NCI-H2227 (cell line): Measurements from ENCODE around the gene EBF4.

Experiments used
- DNase-seq: peaks from one replicate; lab custom pipeline; 2025; ENCODE audit not compliant: unreplicated experiment; lab: John Stamatoyannopoulos, UW

Gene EBF4

DNA sequence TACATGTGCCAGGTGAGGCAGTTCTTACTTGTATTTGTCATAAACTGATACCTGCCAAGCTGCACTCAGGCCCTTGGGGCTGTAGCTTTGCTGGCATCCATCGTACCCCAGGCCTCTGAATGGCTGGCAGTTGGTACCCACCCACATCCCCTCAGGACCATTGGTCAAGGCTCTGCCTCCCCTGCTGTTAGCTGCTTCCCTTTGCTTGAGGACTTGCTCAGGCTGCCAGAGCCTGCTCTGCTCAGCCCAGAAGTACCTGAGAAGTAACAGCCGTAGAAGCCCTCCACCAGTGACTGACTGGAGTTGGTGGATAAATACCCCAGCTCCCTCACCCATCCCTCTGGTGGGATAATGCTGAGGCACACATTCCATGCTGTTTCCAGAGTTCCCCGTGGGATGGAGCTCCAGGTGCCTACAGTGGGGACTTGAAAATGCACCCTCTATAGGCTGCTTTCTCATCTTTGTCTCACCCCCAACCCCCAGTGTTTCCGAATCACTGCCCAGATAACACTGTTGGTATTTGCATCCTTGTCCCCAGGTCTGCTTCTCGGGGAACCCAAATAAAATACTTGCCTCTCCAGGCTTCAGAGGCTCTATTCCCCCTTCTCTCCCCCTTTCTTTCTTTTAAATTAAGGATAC is 7.3 kb downstream of the EBF4 start:
- DNase-seq, result no peak

DNA sequence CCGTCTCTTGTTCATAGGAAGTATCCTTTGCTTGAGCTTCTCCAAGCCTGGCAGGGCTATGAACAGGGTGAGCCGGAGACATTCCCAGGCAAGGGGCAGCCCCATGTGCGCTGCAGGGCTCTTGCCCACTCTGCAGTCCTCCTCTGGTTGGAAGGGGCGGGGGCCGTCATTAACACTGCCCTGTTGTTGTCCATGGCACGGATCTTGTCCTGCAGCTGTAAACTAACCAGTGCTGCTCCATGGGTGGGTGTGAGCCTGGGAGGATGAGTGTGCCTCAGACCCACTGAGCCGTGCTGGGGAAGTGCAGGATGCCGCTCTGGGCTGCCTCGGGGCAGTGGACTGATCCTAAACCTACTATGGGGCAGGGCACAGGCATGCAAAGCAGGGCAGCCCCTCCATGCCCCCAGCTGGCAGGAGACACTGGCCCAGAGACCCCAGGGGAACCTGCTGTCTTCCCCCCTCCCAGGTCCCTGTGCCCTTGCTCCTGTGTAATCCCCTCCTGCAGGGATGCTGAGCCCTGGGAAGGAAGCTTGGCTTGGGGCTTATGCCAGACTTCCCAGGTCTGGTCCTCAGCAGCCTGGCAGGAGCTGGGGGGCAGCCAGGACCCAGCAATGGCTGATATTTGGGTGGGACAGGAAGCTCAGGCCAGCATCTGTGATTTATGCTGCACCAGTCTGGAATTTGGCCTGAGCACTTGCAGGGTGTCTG is 8.5 kb downstream of the EBF4 start:
- no peak for DNase-seq

DNA sequence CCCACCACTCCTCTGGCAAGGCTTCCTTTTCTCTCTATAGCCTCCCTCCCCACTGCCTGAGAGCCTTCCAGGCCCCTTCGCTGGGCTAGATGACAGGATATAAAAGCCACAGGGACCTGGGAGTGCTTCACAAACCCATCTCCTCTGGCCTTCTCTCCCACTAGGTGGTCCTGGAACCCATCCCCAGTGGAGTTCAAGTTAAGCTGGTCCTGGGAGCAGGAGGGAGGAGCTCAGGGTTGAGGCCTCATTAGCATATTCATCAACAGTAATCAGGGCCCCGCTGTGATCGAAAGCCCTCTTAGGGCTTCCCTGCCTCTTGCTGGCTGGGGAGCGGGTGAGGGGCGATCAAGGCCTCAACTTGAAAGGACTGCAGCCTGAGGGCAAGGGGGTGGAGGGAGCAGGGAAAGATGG is 9.1 kb downstream of the EBF4 start:
- no peak for DNase-seq

DNA sequence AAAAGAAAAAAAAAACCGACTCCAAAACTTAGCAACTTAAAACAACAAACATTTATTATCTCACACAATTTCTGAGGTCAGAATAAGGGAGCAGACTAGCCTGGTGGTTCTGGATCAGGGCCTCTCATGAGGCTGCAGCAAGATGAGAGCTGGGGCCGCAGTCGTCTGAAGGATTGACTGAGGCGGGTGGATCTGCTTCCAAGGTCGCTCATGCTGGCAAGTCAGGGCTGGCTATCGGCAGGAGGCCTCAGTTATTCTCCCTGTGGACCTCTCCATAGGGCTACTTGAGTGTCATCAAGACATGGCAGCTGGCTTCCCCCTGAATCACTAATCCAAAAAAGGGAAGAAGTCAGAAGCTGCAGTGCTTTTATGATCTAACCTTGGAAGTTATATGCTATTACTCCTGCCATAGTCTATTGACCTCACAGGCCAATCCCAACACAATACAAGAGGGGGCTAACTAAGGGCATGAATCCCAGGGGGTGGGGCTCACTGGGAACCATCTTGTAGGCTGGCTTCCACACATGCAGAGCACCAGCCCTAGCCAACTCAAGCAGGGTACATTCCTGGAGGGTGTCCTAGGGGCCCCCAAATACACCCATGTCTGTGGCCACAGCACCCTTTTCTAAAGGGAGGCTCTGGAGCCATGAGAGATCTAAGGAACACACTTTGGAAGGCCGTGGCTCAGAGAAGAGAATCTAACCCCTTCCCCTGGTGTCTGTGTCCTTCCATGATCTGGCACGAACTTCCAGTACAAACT is 11.3 kb downstream of the EBF4 start:
- DNase-seq, result no peak

DNA sequence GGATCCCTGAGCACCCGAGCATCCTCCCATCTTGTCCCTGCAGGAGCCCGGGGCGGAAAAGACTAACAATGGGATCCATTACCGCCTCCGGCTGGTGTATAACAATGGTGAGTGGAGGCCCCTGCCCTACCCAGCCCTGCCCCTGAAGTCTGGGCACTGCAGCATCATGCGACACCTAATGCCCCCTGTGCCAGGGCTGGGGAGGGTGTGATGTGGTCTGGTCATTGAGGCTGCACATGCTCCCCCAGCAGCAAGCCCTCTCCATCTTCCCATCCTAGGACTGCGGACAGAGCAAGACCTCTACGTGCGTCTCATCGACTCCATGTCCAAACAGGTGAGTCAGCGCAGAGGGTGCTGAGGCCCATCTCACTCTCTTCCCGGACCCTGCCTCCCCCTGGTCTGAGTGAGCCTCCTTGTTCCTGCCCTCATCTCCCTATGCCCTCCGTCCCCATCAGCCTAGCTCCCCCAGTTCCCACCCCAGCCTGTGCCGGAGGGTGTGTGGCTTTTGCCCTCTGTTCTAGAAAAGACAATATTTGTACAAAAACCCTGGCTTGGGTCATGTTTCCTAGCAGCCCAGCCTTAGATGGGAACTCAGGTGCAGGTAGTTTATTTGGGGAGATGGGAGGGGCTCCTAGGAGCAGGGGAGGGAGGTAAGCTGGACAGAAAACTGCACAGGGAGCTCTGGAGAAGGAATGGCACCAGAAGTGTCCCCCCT is 13.5 kb downstream of the EBF4 start:
- DNase-seq, result no peak

DNA sequence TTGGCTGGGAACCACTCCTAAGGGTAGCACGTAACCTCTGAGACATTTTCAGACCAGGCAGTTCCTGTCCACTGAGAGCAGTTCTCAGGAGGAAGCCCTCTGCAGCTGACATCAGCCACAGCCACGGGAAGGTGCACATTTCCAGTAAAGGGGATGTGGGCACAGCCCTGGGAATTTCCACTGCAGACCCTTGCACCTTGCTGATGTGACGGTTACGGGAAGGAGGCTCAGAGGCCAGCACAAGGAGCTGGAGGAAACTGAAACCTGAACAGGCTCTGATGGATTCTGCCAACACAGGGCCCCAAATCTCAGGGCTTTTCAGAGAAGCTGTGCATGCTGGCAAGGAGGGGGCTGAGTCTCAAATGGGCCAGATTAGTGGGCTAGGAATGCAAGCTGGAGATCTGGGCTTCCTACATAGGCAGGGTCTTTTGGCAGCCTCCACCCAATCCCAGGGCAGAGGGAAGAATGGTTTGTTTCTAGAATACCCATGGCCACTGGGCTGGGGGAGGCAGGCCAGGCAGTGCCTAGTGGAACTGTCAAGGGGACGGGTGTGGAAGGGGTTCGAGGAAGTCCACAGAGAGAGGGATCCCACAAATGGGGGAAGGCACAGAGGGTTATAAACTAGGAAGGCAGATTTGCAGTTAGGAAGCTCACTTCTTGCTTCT is 14.2 kb downstream of the EBF4 start:
- DNase-seq, result no peak

DNA sequence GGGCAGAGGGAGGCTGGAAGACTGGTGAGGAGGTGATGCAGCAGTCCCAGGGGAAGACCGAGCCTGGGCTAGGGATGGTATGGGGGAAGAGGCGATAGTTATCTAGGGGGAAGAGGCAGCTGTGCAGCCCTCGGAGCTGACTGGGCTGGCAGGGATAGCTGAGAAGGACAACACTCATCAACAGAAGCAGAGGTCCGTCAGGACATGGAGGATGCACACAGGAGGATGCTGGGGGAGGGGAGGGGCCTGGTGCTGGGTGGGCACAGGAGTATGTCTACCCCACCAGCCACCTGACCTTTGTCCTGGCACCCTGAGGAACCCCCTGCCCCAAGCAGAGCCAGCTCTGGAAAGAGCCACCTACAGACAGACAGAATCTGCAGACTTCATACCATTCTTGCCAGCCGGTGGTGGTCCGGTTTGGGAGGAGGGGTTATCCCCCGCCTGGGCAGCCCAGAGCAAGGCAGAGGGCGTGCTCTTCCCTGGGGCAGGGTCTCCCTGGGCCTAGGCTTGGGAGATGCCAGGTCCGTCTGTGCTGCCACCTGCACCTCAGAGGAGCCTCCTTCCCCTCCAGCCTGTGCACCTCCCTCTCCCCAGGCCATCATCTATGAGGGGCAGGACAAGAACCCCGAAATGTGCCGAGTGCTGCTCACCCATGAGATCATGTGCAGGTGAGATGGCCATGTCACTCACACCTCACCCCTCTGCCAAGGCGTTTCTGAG is 14.9 kb downstream of the EBF4 start:
- no peak for DNase-seq

DNA sequence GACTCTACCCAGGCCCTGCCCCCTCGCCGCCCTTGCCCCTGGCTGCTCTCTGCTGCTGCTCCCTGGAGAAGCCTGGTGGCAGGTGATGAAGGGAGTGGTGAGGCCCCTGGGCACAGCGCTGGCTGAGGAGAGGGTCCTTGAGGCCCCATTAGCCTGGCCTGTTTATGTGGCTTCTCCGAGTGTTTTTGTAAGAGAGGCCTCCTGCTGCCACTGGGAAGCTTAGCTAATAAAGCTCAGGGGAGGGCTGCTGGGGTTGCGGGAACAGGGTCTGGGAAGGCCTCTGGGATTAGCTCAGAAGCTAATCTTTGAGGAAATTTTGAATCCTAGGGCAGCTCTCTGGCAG is 15.5 kb downstream of the EBF4 start:
- peak; percentile 40 for DNase-seq

DNA sequence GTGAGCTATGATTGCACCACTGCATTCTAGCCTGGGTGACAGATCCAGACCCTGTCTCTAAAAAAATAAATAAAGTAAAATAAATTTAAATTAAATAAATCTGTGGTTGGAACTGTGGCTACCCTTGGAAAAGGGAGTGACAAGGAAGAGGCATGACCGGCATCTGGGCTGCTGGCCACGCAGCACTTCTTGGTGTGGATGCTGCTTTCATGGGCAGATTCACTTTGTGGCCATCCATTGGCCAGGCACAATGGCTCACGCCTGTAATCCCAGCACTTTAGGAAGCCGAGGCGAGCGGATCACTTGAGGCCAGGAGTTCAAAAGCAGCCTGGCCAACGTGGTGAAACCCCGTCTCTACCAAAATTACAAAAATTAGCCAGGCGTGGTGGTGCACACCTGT is 16.1 kb downstream of the EBF4 start:
- DNase-seq, result no peak

DNA sequence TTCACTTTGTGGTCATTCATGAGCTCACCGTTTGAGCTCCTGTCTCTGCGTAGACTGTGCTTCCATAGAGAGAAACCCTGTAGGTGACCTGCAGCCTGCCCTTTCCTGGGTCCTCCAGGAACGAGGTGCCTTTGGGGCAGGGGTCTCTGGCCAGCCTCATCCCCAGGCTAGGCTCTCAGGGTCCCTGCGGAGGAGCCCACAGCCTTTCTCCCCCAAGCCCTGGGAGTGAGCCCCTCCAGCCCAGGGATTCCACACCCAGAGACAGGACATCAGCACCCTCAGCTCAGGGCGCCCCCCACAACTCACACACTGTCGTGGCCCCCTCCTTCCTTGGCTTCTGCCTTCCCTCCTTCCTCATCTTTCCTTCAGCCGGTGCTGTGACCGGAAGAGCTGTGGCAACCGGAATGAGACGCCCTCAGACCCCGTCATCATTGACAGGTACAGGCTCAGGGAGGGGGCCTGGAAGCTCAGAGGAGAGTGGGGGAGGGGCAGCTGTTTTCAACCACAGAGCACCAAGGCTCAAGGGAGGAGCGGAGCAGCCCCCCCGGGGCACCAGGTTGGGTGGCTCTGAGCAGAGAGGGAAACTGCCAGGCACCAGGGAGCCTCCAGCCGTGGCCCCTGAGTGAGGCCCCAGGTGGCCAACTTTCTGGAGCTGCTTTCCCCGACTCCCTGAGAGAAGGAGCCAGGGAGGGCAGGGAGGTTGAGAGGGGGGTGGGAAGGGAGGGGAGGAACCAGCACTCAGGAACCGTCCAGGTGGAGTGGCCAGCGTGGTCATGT is 16.8 kb downstream of the EBF4 start:
- no peak for DNase-seq

DNA sequence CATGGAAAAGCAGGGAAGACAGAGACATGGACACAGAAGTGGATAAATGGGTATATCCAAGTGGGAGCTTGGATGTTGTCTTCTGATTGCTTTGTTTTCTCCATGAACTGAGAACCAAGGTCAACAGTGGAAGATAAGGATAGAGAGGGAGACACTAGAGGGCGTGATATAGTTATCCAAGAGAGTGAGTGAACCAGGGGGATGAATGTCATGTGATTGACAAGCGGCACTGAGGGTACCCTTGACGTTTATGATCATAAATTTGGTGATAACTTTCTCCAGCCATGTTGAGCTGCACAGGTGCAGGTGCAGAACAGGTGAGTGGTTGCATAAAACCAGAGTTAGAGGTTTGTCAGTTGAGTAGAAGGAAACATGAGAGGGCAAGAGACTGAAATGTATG is 20.7 kb downstream of the EBF4 start:
- DNase-seq, result no peak

DNA sequence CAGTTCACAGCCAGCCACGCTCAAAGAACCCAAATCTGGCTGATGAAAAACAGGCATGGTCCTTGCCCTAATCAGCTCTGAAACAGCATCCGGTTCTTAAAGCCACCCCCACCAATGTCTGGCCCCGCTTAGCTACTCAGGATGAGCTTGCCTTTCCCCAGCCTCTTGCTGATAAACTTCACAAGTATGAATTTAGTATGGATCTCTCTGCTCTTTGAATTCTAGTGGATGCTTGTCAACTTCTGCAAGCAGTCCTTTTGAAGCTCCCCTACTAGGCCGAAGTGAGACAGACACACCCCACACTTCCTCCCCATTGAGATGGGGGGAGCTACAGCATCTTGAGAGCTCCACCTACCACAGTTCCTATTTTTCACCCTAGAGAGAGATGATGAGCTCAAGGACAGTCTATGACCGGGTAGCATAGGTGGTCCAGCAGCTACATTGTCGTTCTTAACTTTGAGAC is 36.7 kb downstream of the EBF4 start:
- no peak for DNase-seq

DNA sequence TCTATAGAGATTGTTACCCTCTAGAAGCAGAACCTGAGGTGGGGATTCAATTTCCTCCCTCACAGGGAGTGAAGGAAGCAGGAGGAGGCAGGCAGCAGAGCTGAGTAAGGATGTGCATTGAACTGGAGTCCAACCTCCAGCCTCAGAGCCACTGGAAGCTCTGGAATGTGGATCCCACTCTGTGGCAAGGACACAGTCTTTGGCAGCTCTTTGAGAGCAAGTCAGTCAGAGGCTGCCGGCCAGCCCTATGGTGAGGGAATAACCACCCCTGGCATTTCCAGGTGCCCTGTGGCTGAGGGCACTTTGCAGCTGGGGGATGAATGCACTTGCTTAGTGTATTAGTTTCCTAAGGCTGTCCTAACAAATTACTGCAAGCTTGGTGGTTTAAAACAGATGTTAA is 37.2 kb downstream of the EBF4 start:
- no peak for DNase-seq

DNA sequence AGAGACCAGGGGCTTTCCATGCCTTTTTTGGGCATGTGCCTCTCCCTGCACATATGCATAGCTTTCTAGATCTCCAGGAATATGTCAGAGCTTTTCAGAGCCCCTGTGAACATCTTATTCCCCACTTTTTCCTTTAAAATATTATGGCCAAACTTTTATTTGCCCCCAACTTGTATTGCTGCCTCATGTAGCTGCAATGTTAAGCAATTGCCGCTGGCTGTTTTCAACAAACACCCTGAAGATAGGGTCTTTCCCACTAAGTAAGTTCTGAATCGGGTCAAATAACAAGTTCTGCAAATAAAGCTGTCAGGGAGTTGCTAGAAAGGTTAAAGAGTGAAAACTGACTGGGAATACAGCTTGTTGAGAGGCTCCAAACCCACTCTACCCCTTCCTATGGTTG is 42.3 kb downstream of the EBF4 start:
- DNase-seq, result no peak

DNA sequence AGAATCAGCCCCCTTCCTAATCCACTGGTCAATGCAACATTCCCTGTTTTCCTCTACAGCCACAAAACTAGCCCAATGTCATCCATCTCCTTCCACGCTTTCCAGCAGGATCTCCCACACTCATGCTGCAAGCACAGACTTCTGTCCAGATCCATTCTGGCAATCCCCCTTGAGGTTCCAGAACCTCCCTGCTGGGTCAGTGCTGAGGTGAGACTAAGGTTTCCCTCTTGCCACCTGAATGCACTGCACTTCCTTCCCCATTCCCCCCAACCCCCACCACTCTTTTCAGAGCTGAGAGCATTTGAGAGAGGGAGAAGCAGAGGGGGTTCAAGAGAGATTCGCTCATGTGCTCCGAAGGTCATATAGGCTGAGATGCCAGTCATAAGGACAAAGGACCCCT is 43.9 kb downstream of the EBF4 start:
- no peak for DNase-seq

DNA sequence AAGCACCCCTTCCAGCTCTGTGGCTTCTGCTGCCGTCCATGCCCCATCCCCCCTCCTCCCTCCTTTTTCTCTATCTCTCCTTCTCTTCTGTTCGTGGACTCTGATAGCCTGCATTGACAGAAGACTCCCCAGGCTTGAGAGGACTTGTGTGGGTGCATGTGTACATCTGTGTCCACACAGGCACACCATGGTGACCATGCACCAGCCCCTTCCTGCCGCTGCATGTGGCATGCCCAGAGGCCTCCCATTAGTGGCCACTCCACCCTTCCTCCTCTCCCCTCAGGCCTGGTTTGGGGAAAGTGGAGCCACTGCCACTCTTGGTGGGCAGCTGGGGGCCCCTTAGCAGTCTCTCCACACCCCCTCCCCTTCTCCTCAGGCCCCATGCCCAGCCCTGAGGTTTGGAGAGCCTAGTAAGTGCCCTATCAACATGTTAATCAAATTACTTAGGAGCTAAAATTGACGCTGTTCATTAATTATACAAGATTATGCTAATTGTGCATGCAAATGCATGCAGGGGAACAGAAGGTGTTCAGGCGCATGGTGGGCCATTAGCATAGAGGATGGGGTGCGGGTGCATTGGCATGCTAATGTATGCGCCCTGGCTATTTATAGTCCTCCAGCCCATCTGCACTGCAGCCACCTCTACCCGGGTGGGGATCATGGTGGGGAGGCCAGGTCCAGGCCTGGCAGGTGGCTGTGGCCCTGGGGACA is 45.9 kb downstream of the EBF4 start:
- no peak for DNase-seq

DNA sequence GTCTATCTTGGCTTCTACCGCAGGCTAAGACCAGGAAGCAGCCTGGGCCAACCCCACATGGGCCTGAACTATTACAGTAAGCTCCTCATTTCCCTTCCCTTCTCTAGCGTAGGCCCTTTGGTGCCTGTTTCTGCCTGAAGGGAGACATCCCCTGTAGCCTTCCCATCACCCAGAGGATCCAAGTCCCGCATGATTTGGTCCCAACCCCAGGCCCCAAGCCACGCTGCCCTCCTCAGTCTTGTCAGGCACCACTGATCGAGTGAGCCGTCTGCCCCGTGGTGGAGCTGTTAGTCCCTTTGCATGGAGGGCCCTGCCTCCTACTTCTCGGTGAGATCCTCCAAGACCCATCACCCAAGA is 46.4 kb downstream of the EBF4 start:
- DNase-seq, result no peak

DNA sequence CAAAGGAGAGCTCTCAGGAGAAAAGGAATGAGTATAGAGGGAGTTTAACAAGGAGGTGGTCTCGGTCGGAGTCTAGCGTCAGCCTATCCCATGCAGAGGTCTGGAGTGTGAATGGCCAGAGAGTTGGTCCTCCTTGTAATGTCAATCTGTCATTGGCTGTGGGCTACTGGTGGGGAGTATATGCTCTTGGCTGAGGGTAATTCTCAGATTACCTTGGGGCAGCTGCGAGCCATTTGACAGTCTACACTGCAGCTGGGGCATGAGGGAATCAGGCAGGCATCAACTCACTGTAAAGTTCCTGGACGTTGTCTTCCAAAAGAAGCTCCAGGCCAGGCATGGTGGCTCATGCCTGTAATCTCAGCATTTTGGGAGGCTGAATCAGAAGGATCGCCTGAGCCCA is 48.1 kb downstream of the EBF4 start:
- DNase-seq, result no peak

DNA sequence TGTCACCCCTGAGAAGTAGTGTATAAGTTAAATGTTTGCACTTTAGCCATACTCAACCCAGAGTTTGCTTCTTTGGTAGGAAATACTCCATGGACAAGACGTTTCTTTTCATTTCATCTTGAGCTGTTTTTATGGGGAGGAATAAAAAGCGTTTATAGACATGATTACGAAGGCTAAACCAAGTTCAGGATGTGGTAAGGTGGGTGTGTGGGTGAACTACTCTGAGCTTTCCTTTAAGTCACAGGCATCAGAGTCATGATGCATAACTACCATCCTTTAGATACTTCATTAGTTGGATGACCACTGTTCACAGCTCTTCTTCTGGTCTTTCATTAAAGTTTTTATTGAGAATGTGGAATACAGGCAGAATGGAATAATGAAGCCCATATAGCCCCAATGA is 48.9 kb downstream of the EBF4 start:
- no peak for DNase-seq
